ENCODE results near the gene DCLRE1B.

GRCh38 chr1:113858418-113858817 is 46.7 kb upstream of the DCLRE1B start:
- TF ChIP-seq CTCF (conservative IDR thresholded peaks at IDR 0.05): no peak
- TF ChIP-seq EZH2 (IDR thresholded peaks at IDR 0.05; ENCODE audit: low read depth): no peak
